ENCODE results near the gene EIF3J.
"Not testable (repeated sequence)": the region's sequence is repeated elsewhere in the genome, so short reads cannot be mapped to it uniquely, and the experiment has no call there.

The EIF3J gene, protein sequence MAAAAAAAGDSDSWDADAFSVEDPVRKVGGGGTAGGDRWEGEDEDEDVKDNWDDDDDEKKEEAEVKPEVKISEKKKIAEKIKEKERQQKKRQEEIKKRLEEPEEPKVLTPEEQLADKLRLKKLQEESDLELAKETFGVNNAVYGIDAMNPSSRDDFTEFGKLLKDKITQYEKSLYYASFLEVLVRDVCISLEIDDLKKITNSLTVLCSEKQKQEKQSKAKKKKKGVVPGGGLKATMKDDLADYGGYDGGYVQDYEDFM

GRCh38 chr15:44536962-44537734 lies at the start of gene EIF3J:
TSS of gene EIF3J (plus strand) at chr15:44537147. CDS start at chr15:44537195, 48 bp downstream.
- DNase-seq: peak; percentile 95 to 98

DNA sequence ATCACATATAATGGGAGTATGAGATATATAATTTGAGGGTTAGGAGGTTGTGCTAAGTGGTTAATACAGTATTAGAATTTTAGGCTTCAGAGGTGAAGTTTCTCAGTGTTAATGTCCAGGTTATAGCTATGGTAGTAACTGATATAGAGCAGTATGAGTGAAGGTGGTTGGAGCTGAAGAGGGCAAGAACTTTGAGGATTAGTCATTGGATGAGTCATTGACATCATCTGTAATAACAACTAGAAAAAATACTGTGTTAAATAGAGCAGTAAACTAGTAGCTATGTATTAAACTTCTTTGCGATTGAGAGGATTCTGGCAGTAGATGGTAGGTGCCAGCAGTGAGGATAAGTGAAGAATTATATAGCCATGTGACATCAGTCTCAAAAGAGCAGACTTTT lies 47.5 kb upstream of the EIF3J start:
- no peak for DNase-seq

- DNase-seq: no peak
Measured at GRCh38 chr15:44490622-44491021, 46.3 kb upstream of the EIF3J start.

GRCh38 chr15:44492040-44492439 lies 44.9 kb upstream of the EIF3J start:
- DNase-seq: no peak

- no peak for DNase-seq
Measured at GRCh38 chr15:44492672-44493071, 44.3 kb upstream of the EIF3J start.

DNA sequence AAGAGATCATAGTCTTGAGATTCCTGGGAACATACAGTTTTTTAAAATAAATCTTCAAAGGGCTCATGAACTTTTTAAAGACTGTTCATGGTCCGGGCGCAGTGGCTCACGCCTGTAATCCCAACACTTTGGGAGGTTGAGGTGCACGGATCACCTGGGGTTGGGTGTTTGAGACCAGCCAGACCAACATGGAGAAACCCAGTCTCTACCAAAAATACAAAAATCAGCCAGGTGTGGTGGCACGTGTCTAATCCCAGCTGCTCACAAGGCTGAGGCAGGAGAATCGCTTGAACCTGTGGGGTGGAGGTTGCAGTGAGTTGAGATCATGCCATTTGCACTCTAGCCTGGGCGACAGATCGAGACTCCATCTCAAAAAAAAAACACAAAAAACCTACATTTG lies 41.4 kb upstream of the EIF3J start:
- DNase-seq: no peak

DNA sequence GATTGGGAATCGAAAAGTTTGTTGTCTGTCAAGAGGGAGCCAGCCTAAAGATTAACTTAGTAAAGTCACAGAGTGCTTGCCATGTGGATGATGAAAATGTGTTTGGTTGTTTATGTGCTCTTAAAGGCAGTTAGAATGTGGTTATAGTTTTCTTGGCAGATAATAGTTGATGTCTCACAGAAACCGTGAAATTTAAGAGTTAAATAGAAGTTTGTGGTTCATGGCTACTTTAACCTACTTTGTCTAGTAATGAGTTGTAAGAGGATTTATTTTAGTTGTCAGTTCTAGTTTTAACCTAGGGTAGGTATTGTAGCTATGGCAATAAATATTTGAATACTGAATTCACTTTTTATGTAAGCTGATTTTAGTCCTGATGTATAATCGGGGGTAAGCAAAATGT lies 36.4 kb upstream of the EIF3J start:
- DNase-seq: no peak

DNA sequence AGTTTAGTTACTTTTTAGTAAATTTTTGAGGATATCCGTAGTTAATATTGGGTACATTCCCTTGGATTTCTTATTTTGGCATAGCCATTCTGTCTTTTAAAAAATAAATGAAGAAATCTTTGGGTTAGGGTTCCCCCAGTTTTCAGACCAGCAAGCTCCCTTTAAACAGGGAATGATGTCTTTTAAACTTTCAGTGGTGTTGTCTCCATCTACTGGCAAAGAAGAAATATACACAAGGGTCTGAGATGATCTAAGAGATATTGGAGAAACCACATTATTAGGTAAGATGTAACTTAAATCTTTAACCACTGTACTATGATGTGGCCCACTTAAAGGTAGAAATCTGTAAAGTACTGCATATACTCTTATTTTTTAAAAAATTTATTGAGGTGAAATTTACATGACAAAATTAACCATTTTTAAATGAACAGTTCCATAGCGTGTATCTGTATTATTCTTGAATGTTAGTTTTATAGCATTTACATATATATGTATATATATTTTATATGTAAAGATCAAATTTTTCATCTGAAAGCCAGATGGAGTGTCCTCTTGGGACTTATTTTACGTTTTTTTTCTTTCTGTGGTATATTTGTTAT lies 35.1 kb upstream of the EIF3J start:
- peak in 1 of 2 donors; percentile 74 for DNase-seq

- DNase-seq: no peak
Measured at GRCh38 chr15:44516436-44516835, 20.5 kb upstream of the EIF3J start.

DNA sequence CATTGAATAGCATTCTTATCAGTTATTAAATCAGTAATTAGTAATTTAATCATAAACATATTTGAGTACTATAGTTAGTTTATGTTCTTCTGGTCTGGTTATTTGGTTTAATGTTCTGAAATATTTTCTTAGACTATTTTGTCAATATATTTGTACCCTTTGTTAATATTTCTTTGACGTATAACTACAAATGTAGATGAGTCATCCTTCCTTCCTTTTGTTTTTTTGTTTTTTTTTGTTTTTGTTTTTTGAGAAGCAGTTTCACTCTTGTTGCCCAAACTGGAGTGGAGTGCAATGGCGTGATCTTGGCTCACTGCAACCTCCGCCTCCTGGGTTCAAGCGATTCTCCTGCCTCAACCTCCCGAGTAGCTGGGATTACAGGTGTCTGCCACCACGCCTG lies 17.4 kb upstream of the EIF3J start:
- no peak for DNase-seq

DNA sequence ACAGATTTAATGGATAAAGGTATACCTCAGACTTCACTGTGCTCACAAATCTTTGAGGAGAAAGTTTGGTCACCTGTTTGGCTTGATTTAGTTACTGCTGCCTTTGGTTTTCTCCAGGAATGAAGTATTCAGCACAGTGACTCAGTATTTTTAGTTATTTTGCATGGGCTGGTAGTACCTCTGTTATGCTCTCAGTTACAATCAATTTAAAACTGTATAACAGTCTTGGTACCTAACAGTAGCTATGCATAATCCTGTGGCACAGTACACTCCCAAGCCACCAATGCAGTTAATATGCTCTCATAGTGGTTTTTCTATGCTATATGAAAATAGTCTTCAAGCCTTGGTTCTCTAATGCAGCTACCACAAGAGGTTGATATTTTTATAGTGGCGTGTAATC lies 11.9 kb upstream of the EIF3J start:
- no peak for DNase-seq

DNA sequence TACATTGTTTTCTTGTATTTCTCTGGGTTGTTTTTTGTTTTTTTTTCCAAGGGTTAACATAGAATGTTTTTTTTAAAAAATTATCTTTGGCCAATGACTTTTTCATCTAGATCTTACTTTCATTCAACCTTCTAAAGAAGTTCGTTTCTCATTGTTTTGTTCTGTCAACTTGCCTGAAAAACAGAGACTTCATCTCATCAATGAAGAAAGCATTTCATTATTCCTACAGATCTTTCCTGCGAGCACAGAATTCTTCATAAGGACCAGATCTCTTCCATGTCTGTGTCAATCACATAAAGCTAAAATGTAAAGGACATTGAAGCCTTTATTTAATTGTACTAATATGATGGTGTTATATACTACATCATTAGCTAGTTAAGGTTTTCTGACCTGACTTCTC lies 9.7 kb upstream of the EIF3J start:
- DNase-seq: no peak

DNA sequence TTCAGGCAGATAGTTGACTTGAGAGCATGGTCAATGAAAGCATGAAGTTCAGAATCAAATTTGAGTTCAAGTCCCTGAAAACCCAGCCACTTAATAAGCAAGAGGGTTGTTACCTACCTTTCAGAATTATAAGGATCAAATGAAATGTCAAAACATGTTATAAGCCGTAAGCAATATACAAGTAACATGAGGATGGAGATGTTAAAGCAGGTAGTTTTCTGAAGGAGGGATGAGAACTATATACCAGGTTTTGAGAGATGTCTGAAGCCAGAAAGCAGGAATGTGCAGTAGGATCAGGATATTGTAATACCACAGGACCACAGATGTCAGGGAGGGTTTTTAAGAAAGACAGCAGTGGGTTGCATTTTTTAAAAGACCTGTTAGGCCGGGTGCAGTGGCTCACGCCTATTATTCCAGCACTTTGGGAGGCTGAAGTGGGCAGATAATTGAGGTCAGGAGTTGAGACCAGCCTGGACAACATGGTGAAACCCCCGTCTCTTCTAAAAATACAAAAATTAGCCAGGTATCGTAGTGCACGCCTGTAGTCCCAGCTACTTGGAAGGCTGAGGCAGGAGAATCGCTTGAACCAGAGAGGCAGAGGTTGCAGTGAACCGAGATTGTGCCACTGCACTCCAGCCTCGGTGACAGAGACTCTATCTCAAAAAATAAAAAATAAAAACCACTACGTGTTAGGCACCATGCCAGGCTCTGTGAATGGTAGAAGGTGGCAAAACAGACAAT lies 6.9 kb upstream of the EIF3J start:
- DNase-seq: no peak

DNA sequence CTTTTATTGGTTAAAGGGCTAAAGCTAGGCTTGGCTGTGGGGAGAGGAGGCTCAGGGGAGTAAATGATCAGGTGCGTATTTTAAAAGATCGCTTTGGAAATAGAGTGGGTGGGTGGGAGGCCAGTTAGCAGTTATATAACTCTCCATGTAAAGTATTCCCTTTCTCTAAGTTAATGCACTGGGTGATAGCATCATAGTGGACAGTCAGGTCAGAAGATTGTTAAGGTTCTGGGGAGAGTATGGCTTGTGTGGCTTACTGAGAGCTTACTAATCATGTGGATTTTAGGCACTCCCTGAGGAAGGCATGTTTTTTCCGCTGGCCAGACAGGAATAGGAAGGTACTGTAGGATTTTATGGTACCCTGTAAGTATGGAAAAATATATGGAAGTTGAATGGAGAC lies 6.3 kb upstream of the EIF3J start:
- no peak for DNase-seq

- DNase-seq: not testable (repeated sequence)
Measured at GRCh38 chr15:44532275-44532674, 4.7 kb upstream of the EIF3J start.

GRCh38 chr15:44532689-44533088 lies 4.3 kb upstream of the EIF3J start:
- no peak for DNase-seq

- DNase-seq: no peak
Measured at GRCh38 chr15:44535092-44535491, 1.9 kb upstream of the EIF3J start.

GRCh38 chr15:44535523-44536301 lies 1.2 kb upstream of the EIF3J start:
- DNase-seq: no peak

GRCh38 chr15:44536302-44536961 lies 515 bp upstream of the EIF3J start:
- DNase-seq: peak; percentile 95 to 98

- DNase-seq: no peak
Measured at GRCh38 chr15:44537735-44538240, 841 bp downstream of the EIF3J start.

DNA sequence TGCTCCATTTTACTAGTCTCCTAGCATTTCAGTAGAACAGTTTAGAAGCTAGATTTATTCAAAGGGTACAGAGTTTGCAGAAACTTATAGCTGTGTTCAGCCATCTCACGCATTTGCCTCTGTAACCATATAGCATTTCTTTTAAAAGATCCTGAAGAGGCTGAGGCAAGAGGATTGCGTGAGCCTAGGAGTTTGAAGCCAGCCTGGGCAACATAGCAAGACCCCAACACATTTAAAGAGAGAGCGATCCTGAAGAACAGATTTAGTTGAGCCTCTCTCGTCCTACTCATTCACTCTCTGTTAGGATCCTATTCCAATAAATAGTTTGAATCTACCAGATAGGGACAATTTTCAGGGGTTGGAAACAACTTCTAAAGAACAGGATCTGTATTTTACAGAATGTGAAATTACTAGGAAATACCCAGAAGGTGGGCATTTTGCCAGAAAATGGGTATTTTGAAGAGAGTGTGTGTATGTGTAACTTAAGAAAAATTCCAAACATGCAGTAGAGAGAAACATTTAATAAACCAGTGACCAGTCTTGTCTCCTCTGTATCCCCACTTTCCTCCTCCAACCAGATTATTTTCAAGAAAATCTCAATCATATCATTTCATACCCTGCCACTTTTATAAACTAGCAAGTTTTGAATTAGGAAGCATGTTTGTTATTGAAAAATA lies 4.5 kb downstream of the EIF3J start:
- no peak for DNase-seq
